Esophagus (tissue), 2 donors: ENCODE data around the gene UBE2U. TPM values are rescaled to one million over a fixed set of nuclear protein-coding genes. Genes with fewer than 3 reads are reported as not detected.
"Not testable (repeated sequence)": the region's sequence is repeated elsewhere in the genome, so short reads cannot be mapped to it uniquely, and the experiment has no call there.

Experiments
- H3K27ac ChIP-seq, 2 donors: one replicate each; pipeline ENCODE4 v1.5.1; 2013; ENCODE audit warnings: low read depth in 2 of 2, mild to moderate bottlenecking in 2 of 2, inconsistent platforms in 1 of 2, low read length in 1 of 2, moderate library complexity in 1 of 2
- H3K27me3 ChIP-seq, 2 donors: one replicate each; pipeline ENCODE4 v1.6.1; 2013; ENCODE audit warnings: low read length in 2 of 2, control low read depth in 1 of 2, mild to moderate bottlenecking in 1 of 2; ENCODE audit not compliant: insufficient read depth in 2 of 2, control insufficient read depth in 1 of 2
- H3K36me3 ChIP-seq, 2 donors: one replicate each; pipeline ENCODE4 v1.6.1; 2013; ENCODE audit warnings: low read length in 1 of 2; ENCODE audit not compliant: control insufficient read depth in 2 of 2, insufficient read depth in 2 of 2
- H3K4me1 ChIP-seq, 2 donors: one replicate each; pipeline ENCODE4 v1.6.1; 2013; ENCODE audit warnings: low read length in 1 of 2; ENCODE audit not compliant: control insufficient read depth in 2 of 2, insufficient read depth in 2 of 2
- H3K4me3 ChIP-seq, 2 donors: one replicate each; pipeline ENCODE4 v1.5.1; 2013; ENCODE audit warnings: low read length in 2 of 2, mild to moderate bottlenecking in 2 of 2, low read depth in 1 of 2, moderate library complexity in 1 of 2
- H3K9me3 ChIP-seq, 2 donors: one replicate each; pipeline ENCODE4 v1.6.1; 2013; ENCODE audit warnings: mild to moderate bottlenecking in 2 of 2, low read depth in 1 of 2, low read length in 1 of 2, moderate library complexity in 1 of 2; ENCODE audit not compliant: control insufficient read depth in 2 of 2, insufficient read depth in 1 of 2
- WGBS, 2 donors: extraction: QIAGEN DNeasy Blood & Tissue Kit; methylation state at CpG; one replicate each; pipeline ENCODE4 v1.1.7; 2013; 5-methylcytosine and 5-hydroxymethylcytosine counted together
- polyA plus RNA-seq, 2 donors: library from polyadenylated mRNA; stranded (reverse); fragments of 200-250 nt; gene quantifications; one replicate each; pipeline ENCODE4 v1.2.3, GENCODE V29; 2013
- donor health status: healthy with polysubstance abuse.
- donor health status: Bipolar disorder and iron deficiency.

UBE2U gene
- polyA plus RNA-seq, 2 donors, result not detected

GRCh38 chr1:64200064-64200463 is 3.4 kb upstream of the UBE2U start:
- Histone ChIP-seq H3K9me3 (no peaks in the 10 kb centered on the region), H3K36me3 (no peaks in the 10 kb centered on the region), H3K27me3 (no peaks in the 10 kb centered on the region), H3K4me1 (peaks cover 0 to 1% of the 10 kb centered on the region in 2 donors), H3K27ac (no peak overlapping the region), H3K4me3 (no peak overlapping the region)
- 72 to 84% methylated on average over 1 of the region's 1 CpG for WGBS, 2 donors

- Histone ChIP-seq H3K4me3 (no peak overlapping the region), H3K27ac (no peak overlapping the region), H3K9me3 (no peaks in the 10 kb centered on the region), H3K4me1 (no peaks in the 10 kb centered on the region), H3K27me3 (peaks cover 0 to 2% of the 10 kb centered on the region in 2 donors), H3K36me3 (no peaks in the 10 kb centered on the region)
- 80 to 92% methylated on average over 2 of the region's 2 CpGs for WGBS, 2 donors
Observed at GRCh38 chr1:64209221-64209620, 5.8 kb downstream of the UBE2U start.

- Histone ChIP-seq H3K27ac (no peak overlapping the region), H3K9me3 (no peaks in the 10 kb centered on the region), H3K4me1 (no peaks in the 10 kb centered on the region), H3K4me3 (no peak overlapping the region), H3K27me3 (no peaks in the 10 kb centered on the region), H3K36me3 (no peaks in the 10 kb centered on the region)
Observed at GRCh38 chr1:64212031-64212430, 8.6 kb downstream of the UBE2U start.

GRCh38 chr1:64215576-64215975 is 12.2 kb downstream of the UBE2U start:
- H3K4me3 ChIP-seq, result no peak overlapping the region
- 68 to 73% methylated on average over 3 of the region's 3 CpGs for WGBS, 2 donors
- H3K27me3 ChIP-seq, result no peaks in the 10 kb centered on the region
- H3K36me3 ChIP-seq, result no peaks in the 10 kb centered on the region
- H3K9me3 ChIP-seq, result no peaks in the 10 kb centered on the region
- no peaks in the 10 kb centered on the region for H3K4me1 ChIP-seq
- H3K27ac ChIP-seq, result no peak overlapping the region

- Histone ChIP-seq H3K27me3 (no peaks in the 10 kb centered on the region), H3K36me3 (no peaks in the 10 kb centered on the region), H3K9me3 (no peaks in the 10 kb centered on the region), H3K27ac (no peak overlapping the region), H3K4me3 (no peak overlapping the region), H3K4me1 (no peaks in the 10 kb centered on the region)
- 81 to 83% methylated on average over 5 of the region's 5 CpGs for WGBS, 2 donors
Observed at GRCh38 chr1:64220241-64220640, 16.8 kb downstream of the UBE2U start.

- H3K4me1 ChIP-seq, result no peaks in the 10 kb centered on the region
- H3K27me3 ChIP-seq, result no peaks in the 10 kb centered on the region
- H3K4me3 ChIP-seq, result no peak overlapping the region
- no peak overlapping the region for H3K27ac ChIP-seq
- 63 to 66% methylated on average over 7 of the region's 7 CpGs for WGBS, 2 donors
- H3K9me3 ChIP-seq, result no peaks in the 10 kb centered on the region
- no peaks in the 10 kb centered on the region for H3K36me3 ChIP-seq
Observed at GRCh38 chr1:64223329-64224151, 20.1 kb downstream of the UBE2U start.

- not testable (repeated sequence) for H3K27me3 ChIP-seq
- 94 to 95% methylated on average over 7 of the region's 7 CpGs for WGBS, 2 donors
Observed at GRCh38 chr1:64224236-64224635, 20.8 kb downstream of the UBE2U start.

GRCh38 chr1:64228167-64228957 is 24.9 kb downstream of the UBE2U start:
- H3K27me3 ChIP-seq, result no peaks in the 10 kb centered on the region
- H3K9me3 ChIP-seq, result no peaks in the 10 kb centered on the region
- H3K4me3 ChIP-seq, result no peak overlapping the region
- H3K27ac ChIP-seq, result no peak overlapping the region
- 81 to 83% methylated on average over 10 of the region's 10 CpGs for WGBS, 2 donors
- H3K36me3 ChIP-seq, result no peaks in the 10 kb centered on the region
- H3K4me1 ChIP-seq, result no peaks in the 10 kb centered on the region

More at GRCh38 chr1:64224236-64224635, 20.8 kb downstream of the UBE2U start:
- H3K9me3 ChIP-seq, H3K36me3 ChIP-seq, H3K4me3 ChIP-seq, H3K27ac ChIP-seq, H3K4me1 ChIP-seq: not testable (repeated sequence)

GRCh38 chr1:64229307-64229706 is 25.9 kb downstream of the UBE2U start:
- WGBS, 2 donors, result 85 to 87% methylated on average over 3 of the region's 3 CpGs
- H3K27ac ChIP-seq, result no peak overlapping the region
- H3K36me3 ChIP-seq, result no peaks in the 10 kb centered on the region
- no peaks in the 10 kb centered on the region for H3K27me3 ChIP-seq
- H3K4me1 ChIP-seq, result no peaks in the 10 kb centered on the region
- no peak overlapping the region for H3K4me3 ChIP-seq
- no peaks in the 10 kb centered on the region for H3K9me3 ChIP-seq
